Myocyte (in vitro differentiated cells): ENCODE results near the gene NDUFC1. TPM values are rescaled to one million over a fixed set of nuclear protein-coding genes. Genes with fewer than 3 reads are reported as not detected.
"Not testable (repeated sequence)": the region's sequence is repeated elsewhere in the genome, so short reads cannot be mapped to it uniquely, and the experiment has no call there.

ENCODE experiments used
- DNase-seq: peaks from one replicate; pipeline ENCODE4 v3.0.0-alpha.2; 2012; ENCODE audit warnings: low read depth
- polyA plus RNA-seq: library from polyadenylated mRNA; unstranded; fragments of >200 nt; gene quantifications from one replicate; pipeline ENCODE4 v1.2.1, GENCODE V29; 2012; ENCODE audit warnings: missing spikeins
- total RNA-seq: library from RNA; depleted of rRNA; stranded (reverse); fragments of >200 nt; gene quantifications from 2 replicates; pipeline ENCODE4 v1.2.3, GENCODE V29; 2014

The NDUFC1 gene
- total RNA-seq, result 31.3 and 59.2 TPM in 2 replicates
- 93.0 TPM for polyA plus RNA-seq

DNA sequence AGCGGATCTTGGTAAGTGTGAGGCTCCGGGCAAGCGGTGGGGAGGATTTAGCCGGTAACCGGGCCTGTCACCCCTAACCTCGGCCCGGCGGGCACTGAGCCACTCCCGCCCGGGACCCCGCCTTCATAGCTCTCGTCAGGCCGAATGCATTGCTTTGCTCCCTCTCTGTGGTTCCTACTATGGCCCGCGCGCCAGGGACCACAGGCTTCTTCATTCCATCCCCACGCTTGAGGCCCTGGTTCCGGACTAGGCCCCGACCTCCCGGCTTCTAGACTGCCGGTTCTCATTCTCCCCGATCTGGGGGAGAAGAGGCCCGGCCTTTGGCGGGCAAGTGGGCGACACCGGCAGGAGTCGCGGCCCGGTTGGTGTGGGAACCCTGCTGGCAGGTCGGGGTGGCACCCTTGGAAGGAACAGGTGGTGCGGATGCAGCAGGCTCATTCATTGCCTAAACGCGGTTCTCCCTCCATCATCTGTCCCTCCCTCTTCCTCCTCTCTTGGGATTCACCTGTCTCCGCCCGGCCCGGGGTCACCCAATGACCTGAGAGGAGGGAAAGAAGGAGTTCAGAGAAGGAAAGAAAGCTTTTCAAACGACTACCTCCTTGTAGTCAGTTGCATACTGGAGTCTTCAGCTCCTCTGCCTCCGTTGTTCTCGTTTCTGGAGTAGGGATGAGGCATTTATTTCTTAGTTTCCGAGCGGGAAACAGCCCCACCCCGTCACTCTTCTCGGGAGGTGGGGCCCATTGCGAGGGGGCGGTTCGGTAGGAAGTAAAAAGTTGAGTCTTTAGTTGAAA is at the start of gene NDUFC1:
Gene NDUFC1, minus strand, starts transcription at position 657 of the 791 bp plus-strand sequence. CDS start 6,679 bp downstream, outside the sequence.
- DNase-seq, result peak; percentile 63

DNA sequence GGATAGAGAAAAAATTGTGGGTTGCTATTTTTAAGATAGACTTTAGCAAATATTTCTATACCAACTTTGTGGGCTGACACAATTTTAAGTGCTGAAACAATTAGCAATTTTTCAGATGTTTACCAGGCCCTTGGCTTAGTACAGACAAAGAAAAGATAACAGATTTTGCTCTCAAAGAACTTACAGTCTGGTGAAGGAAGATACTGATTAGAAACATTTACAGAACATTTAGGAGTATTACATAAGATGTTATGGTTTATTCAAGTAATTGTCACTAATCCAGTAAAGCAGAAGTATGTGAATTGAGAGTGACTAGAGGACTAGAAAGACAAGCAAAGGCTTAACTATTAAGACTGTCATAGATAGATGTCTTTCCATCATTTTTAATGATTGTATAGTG is 35.3 kb upstream of the NDUFC1 start:
- DNase-seq, result no peak

DNA sequence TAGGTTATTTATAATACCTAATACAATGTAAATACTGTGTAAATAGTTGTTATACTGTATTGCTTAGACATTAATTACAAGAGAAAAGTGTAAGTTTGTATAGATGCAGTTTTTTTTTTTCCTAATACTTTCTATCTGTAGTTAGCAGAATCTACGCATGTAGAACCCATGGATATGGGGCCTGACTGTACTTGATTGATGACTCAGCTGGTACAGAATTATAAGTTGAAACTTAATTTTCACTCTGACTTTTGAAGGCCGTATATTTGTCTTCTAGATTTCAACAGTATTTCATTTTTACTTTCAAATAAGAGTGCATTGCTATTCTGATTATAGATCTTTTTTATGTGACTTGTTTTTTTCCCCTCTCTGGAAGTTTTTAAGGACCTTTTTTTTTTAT is 30.8 kb upstream of the NDUFC1 start:
- no peak for DNase-seq

DNA sequence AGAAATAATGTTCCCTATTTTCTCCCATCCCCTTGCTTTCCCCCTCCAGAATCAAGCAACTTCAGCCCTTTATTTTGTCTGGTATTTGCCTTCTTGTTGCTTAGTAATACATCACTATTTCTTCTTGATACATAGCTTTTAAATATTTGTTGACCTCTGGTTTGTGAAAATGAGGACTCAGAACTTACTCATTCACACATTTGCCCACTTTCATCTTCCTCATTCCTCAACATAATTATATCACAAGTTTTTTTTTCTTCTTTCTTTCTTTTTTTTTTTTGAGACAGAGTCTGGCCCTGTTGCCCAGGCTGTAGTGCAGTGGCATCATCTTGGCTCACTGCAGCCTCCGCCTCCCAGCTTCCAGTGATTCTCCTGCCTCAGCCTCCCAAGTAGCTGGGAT is 28.9 kb upstream of the NDUFC1 start:
- no peak for DNase-seq

DNA sequence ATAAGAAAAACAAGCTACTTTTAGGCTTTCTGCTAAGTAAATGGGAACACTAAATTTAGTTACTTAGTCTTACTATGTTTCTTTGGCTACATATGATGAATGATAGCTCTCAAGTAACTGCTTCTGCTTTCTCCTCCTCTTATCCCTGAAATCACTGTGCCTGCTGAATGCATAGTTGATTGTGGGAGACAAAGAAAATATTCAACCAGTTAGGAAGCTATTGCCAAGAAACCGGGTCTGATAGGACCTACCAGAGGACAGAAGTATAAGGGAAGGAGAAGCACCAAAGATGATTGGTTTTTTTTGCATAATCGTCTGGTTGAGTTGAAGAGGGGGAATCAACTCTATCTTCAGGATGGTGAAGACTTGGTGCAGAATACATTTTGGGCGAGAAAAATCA is 28.0 kb upstream of the NDUFC1 start:
- DNase-seq, result no peak

DNA sequence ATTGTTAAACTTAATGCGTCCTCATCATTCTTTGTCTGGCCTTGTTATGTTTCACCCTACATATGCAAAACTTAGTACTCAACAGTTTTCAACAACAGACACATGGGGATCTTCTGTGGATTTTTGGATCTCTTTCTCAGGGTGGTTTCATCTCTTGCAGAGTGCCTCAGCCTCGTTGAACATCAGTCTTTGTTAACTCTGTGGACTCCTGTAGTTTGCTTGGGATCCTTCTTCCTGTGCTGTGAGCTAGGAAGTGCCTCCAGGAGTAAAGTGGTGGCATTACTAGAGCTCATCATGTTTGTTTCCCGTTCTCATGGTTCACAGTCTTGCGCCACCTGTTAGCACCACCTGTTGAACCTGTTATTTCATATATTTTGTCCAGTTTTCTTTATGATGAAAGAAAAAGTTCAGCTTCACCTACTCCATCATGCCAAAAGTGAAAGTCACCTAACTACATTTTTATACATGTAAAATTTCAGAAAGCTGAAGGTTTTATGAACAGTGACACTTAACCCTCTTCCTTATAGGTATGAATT is 27.5 kb upstream of the NDUFC1 start:
- no peak for DNase-seq

DNA sequence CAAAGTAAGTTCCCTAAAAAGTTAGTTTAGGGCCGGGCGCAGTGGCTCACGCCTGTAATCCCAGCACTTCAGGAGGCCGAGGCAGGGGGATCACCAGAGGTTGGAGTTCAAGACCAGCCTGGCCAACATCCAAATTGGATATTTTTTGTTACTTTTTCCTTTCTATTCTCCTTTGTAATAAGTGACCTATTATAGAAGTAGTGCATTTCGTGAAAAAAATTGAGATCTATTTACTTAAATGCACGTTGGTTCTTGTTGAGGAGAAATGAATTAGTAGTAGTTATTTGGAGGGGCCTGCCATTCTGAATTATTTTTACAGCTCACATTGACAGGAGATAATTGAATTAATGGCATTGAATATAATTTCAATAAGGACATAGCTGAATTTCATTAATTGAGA is 22.3 kb upstream of the NDUFC1 start:
- no peak for DNase-seq

DNA sequence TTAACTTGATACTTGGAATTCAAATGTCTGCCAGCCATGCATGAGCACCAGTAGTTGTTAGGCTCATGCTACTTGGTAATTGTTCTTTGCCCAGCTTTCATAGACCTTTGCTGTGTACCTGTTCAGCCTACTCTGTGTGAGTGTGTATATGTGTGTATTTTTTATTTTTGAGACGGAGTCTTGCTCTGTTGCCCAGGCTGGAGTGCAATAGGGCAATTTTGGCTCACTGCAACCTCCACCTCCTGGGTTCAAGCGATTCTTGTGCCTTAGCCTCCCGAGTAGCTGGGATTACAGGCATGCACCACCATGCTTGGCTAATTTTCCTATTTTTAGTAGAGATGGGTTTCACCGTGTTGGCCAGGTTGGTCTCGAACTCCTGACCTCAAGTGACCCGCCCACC is 20.3 kb upstream of the NDUFC1 start:
- not testable (repeated sequence) for DNase-seq

DNA sequence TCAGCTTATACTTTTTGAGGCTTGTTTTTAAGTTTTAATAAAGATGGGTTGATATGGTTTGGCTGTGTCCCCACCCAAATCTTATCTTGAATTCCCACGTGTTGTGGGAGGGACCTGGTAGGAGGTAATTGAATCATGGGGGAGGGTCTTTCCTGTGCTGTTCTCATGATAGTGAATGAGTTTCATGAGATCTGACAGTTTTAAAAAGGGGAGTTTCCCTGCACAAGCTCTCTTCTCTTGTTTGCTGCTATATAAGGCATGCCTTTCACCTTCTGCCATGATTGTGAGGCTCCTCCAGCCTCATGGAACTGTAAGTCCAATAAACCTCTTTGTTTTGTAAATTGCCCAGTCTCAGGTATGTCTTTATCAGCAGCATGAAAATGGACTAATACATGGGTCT is 19.8 kb upstream of the NDUFC1 start:
- not testable (repeated sequence) for DNase-seq

DNA sequence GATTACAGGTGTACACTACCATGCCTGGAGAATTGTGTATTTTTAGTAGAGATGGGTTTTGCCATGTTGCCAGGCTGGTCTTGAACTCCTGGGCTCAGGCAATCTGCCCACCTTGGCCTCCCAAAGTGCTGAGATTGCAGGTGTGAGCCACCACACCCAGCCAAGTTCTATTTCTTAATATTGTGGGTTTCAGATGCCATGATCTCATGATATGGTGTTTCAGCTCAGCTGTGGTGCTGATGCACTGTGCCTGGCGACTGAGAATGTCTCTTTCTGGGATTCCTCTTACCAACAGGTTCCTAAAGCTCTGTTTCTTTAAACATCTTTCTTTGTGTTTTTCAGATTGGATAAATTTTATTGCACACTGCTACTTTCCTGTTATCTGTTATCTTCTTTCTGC is 17.3 kb upstream of the NDUFC1 start:
- DNase-seq, result no peak

DNA sequence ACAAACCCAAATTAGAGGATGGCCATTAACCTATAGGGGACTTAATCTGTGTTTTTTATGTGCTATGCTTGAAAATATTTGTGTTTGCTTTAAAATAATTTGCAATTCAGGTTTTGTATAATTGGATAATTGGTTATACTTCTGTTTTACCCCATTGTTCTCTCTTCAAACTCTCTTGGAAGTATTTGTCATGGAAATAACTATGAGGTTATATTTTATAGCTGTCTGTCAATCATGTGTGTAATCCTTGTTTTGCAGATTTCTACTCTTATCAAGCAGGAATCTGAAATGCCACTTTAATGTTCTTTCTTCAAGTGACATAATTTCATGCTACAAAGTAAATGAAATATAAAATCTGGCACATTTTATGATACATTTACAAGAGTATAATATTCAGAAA is 15.4 kb upstream of the NDUFC1 start:
- DNase-seq, result no peak

DNA sequence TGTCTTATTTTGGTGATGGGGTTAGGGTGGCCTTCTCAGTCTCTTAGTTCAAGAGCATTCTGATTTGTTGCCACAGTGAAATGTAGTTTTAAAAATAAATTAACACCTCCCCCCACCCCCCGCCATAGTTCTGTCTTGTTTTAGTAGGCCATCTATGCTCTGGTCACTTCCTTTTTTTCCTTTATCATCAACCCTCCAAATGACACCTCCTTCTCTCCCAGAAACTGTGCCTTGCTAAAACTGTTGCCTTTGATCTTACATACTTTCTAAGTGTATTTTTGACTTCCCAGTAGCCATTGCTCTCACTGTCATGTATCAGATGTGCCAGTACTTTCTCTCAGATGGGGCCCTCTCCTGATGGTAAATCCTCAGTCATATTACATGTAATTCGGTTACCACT is 14.5 kb upstream of the NDUFC1 start:
- DNase-seq, result no peak

DNA sequence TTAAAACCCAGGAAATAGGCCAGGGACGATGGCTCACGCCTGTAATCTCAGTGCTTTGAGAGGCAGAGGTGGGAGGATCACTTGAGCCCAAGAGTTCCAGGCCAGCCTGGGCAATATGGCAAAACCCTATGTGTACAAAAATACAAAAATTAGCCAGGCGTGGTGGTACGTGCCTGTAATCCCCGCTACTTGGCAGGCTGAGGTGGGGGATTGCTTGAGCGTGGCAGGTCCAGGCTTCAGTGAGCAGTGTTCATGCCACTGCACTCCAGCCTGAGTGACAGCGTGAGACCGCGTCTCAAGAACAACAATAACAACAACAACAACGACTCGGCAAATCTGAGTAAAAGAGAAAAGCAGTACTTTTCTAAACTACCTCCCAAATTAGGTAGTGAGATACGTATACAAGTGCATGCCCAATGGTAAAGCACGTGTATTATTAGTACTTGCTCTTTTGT is 13.0 kb upstream of the NDUFC1 start:
- DNase-seq, result no peak

DNA sequence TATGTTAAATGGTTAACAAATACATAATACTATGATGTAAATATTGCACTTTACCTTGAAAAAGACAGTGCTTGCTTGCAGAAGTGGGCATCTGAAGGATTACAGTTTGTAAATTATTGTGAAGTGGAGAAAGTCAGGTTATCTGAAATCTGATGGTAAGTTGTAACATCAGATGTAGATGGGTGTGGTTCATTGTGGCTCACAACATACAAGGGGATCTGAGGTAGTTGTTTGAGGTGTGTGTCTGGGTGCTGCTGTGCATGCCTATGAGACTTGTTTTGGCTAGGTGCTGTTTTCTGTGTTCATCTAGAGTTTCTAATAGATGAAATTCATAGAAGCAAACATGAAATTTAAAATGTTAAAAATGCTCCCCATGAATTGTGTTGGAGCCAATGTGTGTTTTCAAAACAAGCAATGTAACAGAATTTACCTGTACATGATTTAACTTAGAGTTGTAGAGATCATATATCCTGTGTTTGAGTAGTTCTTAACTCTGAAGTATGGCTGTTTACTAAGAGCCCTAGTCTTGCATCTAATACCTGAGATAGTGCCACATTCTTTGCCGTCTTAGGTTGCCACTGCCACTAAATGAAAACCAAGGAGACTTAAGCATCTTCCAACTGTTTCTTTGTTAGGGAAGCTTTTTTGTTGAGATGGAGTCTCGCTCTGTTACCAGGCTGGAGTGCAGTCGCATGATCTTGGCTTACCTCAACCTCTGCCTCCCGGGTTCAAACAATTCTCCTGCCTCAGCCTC is 11.9 kb upstream of the NDUFC1 start:
- DNase-seq, result no peak

DNA sequence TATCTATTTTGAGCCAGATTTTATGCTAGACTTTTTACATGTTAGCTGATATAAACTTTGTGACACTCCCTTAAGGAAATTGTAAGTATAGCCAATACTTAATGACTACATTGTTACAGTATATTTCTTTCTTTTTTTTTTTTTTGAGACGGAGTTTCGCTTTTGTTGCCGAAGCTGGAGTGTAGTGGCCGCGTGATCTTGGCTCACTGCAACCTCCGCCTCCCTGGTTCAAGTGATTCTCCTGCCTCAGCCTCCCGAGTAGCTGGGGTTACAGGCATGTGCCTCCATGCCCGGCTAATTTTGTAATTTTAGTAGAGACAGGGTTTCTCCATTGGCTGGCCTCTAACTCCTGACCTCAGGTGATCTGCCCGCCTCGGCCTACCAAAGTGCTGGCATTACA is 11.1 kb upstream of the NDUFC1 start:
- DNase-seq, result not testable (repeated sequence)

DNA sequence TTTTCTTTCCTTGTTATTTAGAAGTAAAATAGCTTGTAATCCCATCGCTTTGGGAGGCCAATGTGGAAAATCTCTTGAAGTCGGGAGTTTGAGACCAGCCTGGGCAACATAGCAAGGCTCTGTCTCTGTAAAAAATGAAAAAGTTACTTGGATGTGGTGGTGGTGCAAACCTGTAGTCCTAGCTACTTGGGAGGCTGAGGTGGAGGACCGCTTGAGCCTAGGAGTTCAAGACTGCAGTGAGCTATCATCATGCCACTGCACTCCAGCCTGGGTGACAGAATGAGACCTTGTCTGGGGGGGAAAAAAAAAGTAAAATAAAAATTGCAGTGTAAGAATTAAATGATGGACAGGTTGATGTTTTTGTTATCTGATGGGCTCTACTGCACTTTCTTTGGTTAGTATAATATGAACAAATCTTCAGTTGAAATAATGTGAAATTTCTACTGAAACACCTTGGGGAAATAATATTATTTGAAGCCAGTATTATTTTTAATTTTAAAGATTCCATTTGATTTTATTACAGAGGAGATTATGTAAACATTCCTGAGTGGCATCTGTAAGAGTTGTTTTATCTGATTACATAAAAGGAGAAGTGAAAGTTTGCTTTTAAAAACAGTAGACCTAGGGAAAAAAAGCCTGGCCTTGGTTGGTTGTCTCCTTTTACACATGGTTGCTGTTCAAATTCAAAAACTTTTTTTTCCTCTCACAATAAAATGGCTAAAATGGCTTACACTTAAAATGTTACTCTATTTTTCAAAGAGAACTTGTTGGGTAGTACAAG is 10.5 kb upstream of the NDUFC1 start:
- no peak for DNase-seq

DNA sequence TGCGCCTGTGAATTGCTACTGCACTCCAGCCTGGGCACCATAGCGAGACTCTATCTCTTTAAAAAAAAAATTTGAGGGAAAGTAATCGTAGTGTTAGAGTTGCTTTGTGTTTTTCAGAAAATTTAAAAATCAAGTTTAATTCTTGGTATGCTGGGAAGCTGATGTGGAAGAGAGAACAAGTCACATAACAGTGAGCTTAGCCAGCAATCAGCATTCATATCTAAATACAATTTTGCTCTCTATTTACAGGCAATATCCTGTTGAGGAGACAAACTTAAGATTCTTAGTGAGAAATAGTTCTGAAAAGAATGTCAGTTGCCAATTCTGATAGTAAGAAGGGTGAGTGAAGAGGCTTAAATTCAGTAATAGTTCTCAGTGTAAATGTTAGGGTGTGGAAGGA is 9.6 kb upstream of the NDUFC1 start:
- DNase-seq, result no peak

DNA sequence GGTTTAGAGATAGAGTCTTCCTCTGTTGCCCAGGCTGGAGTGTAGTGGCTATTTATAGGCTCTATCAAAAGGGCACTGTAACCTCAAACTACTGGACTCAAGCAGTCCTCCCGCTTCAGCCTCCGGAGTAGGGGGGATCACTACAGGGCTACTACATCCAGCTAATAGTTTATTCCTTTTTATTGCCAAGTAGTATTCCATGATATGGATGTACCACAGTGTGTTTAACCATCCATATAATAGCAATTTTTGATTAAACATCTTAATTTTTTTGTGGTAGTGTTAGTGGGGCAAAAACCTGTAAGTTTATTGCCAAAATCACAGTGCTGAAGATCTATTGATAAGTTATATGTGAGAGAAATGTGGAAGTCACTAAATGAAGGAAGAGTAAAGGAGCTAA is 2.6 kb upstream of the NDUFC1 start:
- DNase-seq, result no peak

DNA sequence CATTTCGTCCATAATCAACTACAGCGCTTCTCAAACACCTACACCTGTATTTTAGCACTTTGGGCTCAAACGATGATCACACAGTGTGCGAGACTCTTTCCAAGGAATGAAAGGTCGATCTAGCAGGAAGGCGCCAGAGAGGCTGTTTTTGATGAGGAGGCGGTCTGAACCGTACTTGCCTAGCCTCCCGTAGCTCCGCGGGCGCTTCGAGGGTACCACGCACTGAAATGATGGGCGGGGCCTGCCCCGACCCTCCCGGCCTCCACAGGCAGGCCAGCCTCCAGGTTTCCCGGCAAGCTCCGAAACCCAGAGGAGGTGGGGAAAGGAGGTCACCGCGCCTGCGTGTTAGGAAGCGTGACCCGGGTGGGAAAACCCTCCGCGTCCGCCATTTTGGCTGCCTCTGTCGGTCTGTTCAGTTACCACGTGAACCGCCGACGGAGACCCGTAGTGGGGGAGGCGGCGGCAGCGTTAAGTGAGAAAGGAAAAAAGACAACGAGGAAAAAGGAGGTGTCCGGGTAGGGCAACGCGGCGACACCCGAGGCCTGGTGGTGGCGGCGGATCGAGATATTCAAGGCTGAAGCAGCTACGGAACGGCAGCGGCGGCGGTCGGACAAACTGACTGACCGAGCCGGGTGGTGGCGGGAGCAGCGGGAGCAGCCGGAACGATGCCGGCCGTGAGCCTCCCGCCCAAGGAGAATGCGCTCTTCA is 1.0 kb downstream of the NDUFC1 start, which contains the start of gene NAA15:
Gene NAA15, plus strand, starts transcription at position 393 of the 708 bp plus-strand sequence. Its CDS starts 273 bp downstream, at position 666.
- peak; percentile 99 for DNase-seq

DNA sequence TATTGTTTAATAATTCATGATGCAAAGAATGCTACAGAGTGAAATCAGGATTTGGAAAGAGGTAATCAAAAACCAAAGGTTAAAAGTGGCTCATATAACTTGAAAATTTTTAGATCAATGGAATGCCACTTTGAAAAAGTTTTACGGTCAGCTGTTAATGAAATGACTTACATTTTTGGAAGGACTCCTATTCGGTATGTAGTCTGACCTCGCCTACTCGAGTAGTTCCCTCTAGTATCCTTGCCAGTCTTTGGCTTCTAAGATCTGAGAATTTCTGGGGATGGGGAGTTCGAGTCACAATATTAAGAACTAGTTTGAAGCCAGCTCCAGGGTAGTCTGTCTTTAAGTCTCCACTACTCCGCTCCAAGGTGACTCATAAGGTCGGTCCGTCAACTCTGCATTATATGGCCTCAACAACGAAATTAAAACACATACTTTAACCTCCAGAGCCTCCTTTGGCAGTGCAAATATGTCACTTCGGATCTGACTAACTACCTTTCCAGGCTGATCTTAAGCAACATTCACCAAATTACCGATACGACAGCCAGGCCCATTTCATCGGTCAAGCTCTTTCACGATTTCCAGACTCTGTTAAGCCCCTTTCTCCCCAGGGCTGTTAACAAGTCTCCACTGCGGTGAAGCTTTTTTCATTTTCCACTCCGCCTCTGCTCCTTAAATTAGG is 1.7 kb downstream of the NDUFC1 start:
- DNase-seq, result peak; percentile 53
